OCI-M2 (cell line): ENCODE results near the gene KCNMA1.
"Not testable (repeated sequence)": the region's sequence is repeated elsewhere in the genome, so short reads cannot be mapped to it uniquely, and the experiment has no call there.

ENCODE experiments used
- DNase-seq: peaks from one replicate; lab custom pipeline; 2025; ENCODE audit not compliant: unreplicated experiment; lab: John Stamatoyannopoulos, UW

KCNMA1 gene

GRCh38 chr10:77537720-77538373 lies 99.8 kb downstream of the KCNMA1 start:
- DNase-seq = no peak

DNA sequence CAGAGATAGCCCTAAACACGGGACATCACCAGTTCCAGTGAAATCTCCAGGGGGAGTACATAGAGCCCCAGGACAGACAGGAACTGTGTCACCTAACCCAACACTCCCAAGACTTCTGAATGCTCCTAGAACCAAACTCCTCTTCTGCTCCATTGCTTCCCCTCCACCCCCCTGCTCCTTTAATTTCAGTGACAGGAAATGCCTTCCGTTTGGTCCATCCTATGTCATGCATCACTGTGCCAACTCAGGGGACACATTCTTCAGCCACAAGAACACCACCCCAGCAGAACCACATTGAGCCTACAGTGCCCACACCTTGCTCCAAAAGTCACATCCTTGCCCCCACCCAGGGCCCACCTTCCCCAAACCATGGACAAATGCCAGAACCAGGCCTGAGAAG lies 100.5 kb downstream of the KCNMA1 start:
- DNase-seq = no peak

- no peak for DNase-seq
Observed at GRCh38 chr10:77533887-77534278, 103.7 kb downstream of the KCNMA1 start.

DNA sequence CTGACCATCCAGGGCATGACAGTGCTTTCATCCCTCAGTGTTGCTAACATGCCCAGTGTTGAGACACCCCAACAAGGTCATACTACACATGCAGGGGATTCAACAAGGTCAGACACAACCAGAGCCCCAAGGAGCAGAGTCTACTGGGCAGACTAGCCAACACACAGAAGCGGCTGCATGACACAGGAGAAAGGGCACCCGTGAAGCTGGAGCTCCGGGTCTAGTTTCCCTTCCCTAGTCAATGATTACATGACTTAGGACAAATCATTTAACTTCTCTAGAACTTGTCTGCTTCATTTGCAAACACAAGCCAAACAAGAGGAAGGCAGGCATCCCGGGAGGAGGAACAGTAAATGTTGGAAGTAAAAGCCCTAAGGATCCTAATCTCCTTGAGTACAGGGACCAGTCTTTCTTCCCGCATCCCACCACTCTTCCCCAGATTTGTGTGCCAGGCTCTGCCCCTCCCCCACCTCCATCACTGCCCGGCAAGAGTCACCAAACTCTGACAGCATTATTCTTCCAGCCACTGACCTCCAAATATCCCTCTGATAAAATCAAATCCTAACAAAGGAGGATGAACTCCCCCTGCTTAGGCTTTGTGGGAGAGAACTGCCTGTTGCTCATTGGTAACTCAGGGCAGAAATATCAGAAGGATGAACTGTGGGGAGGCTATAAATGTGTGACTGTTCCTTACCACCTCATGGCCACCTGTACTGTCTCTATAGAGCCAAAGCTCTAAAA lies 104.3 kb downstream of the KCNMA1 start:
- DNase-seq = no peak

DNA sequence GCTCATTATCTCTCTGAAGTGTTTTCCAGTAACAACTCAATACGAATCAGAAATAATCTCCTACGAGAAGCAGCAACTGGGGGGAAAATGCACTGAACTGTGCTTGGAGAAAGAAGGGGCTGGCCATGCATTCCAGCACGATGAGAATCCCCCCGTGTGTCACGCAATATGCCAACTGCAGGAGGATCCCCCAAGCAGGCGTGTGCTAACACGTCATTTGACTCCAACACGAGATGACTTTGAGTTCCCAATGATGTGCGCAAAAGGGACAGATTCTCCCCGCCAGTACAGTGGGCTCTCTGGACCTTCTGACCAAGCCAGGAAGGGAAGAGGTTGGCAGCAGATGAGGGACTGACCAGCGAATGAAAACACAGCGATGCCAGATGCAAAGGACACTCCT lies 105.5 kb downstream of the KCNMA1 start:
- DNase-seq = no peak

GRCh38 chr10:77531441-77532001 lies 106.1 kb downstream of the KCNMA1 start:
- no peak for DNase-seq

GRCh38 chr10:77530011-77530410 lies 107.6 kb downstream of the KCNMA1 start:
- no peak for DNase-seq

GRCh38 chr10:77529050-77529576 lies 108.5 kb downstream of the KCNMA1 start:
- DNase-seq = no peak

- no peak for DNase-seq
Observed at GRCh38 chr10:77527839-77528238, 109.8 kb downstream of the KCNMA1 start.

DNA sequence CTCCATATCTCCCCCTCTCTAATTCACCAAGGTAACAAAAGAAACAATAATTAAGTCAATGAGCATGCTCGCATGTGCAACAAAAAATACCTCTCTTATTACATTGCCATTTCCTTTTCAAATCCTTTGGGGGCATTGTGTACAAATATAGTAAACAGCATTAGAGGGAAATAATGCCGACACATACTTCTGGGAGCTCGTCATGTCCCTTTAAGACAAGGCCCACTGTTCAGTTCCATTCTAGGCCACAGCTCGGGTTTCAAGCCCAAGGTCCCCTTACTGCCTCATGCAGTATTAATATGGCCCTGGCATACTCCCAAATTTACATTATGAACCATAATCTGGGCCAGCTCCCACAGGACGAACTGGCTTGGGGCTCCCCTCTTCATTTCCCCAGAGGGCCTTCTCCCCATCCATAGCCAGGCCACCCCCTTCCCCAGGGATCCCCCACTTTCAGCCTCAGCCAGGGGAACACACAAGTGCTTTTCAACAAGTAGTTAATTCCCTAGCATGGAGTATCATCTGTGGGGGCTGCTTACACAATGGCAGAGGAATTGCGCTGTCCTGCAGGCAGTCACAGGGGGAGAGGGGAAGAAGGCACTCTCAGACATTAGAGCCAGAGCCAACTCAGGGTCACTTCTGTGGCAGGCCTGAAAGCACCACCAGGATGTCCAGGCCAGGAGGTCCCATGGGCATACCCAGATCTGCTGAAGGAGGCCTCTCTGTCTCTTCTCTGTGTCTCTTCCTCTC lies 110.6 kb downstream of the KCNMA1 start:
- no peak for DNase-seq

GRCh38 chr10:77524281-77524711 lies 113.3 kb downstream of the KCNMA1 start:
- no peak for DNase-seq

DNA sequence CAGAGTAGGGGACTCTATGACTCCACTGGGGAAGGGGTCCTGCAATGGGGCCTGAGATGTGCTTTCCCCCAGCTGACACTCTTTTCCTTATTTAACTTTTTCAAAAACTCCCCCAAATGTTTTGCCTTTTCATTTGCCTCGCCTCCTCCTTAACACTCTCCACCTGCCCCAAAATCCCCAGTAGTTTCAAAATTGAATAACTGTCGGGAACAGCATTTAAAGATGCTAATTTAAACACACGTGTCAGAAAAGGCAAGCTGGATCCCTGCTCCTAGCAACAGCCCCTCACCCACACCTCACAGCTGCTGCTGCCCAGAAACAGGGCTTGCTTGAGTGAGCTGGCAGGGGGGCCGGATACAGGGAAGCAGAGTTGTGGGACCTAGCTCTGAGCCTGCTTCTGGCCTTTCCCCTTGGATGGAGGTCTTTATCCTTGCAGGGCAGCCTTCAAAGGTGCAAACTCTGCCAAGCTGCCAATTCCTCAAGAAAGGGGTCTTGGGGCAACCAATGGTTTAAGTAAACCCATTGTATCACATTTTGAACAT lies 115.3 kb downstream of the KCNMA1 start:
- DNase-seq = no peak

DNA sequence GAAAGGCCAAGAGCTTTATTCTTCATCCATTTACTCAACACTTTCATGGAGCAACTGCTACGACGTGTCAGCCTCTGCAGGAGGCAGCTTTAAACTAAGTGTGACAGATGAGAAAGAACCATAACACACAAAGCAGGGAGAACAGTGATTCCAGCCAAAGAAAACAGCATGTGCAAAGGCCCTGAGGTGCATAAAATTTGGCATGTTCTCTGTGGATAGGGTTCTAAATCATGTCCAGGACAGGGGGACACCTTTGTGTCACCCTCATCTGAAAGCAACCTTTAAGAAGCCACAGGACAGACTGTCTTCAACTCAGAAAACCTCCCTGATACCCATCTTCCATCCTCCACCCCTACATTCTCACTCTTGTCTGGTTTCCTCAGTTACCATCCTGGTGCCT lies 116.6 kb downstream of the KCNMA1 start:
- no peak for DNase-seq

DNA sequence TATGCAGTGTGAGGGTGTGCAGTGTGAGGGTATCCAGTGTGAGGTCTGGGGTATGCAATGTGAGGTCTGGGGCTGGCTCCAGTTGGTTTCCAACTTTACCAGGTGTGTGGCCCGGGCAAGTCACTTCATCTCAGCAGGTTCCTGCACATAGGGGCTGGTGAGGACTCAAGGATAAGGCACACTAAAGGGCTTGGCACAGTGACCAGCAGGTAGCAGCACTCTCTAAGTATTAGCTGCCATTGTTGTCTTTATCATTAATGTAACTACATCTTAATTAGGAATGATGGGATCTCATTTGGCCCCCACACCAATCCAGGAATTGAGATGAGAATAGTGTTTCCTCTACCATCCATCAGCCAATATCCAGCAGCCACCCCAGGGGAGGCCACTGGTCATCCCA lies 117.3 kb downstream of the KCNMA1 start:
- no peak for DNase-seq

GRCh38 chr10:77519791-77520190 lies 117.8 kb downstream of the KCNMA1 start:
- not testable (repeated sequence) for DNase-seq

- DNase-seq = no peak
Observed at GRCh38 chr10:77518910-77519274, 118.7 kb downstream of the KCNMA1 start.

- DNase-seq = no peak
Observed at GRCh38 chr10:77518241-77518909, 119.2 kb downstream of the KCNMA1 start.

- DNase-seq = no peak
Observed at GRCh38 chr10:77516575-77516974, 121.0 kb downstream of the KCNMA1 start.

DNA sequence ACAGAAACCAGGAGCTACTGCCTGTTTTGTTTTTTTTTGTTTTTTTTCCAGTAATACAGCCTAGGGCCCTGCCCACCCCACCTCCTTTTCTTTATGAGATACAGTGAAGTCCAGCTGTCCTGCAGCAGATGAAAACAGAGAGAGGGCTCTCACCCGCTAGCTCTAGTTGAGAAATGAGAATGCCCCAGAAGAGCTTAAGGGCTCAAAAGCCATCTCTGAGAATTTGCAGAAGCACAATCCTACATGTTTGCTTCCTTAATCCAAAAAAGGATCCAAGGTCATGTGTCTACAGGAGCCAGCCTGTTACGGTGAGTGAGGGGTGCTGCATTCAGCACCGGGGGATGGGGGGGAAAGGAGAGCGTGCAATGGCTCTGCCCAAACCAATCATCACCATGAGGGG lies 122.7 kb downstream of the KCNMA1 start:
- DNase-seq = no peak

DNA sequence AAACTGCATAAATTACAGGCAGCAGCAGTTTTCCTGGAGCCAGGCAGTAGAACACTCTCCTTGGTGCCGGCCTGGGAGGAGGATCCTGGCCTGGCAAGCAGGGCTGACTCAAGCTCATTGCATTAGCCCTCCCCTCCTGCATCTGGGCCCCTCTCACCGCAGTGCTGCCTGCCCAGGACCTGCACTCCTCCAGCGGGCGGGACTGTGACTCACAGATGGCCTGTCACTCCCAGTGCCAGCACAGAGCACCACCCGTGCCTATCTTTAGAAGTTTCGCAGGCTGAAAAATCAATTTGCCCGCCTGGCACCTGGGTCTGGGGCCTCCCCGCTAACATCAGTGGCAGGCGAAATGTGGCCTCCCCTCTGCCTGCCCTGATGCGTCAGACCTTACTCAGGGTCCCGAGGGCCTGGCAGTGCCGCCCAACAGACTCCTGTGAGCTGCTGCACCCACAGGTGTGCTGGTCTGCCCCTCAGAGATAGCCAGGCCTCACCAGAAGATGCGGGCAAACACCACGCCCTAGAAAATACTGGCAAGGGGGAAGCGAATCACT lies 123.8 kb downstream of the KCNMA1 start:
- no peak for DNase-seq
